ENCODE results near the gene KRT72.

KRT72 gene

GRCh38 chr12:52558781-52559445 is 42.4 kb downstream of the KRT72 start:
- H3K4me1 ChIP-seq (ENCODE audit: insufficient read depth, low read length): no peaks in the 10 kb centered on the region
- no peaks in the 10 kb centered on the region for H3K27me3 ChIP-seq (ENCODE audit: insufficient read depth, low read length)
- H3K36me3 ChIP-seq (ENCODE audit: insufficient read depth, low read length): no peaks in the 10 kb centered on the region
- H3K9me3 ChIP-seq (ENCODE audit: insufficient read depth, low read depth, low read length): no peaks in the 10 kb centered on the region
- H3K27ac ChIP-seq (ENCODE audit: low read depth, low read length): no peak overlapping the region
- 91% methylated on average over 8 of the region's 8 CpGs for WGBS
- no peak overlapping the region for H3K9ac ChIP-seq (ENCODE audit: low read depth, low read length)
- H3K4me3 ChIP-seq (ENCODE audit: low read length): no peak overlapping the region

GRCh38 chr12:52557476-52557875 is 43.8 kb downstream of the KRT72 start:
- Histone ChIP-seq H3K36me3 (ENCODE audit: insufficient read depth, low read length) (no peaks in the 10 kb centered on the region), H3K4me1 (ENCODE audit: insufficient read depth, low read length) (no peaks in the 10 kb centered on the region), H3K27ac (ENCODE audit: low read depth, low read length) (no peak overlapping the region), H3K9me3 (ENCODE audit: insufficient read depth, low read depth, low read length) (no peaks in the 10 kb centered on the region), H3K9ac (ENCODE audit: low read depth, low read length) (no peak overlapping the region), H3K27me3 (ENCODE audit: insufficient read depth, low read length) (no peaks in the 10 kb centered on the region), H3K4me3 (ENCODE audit: low read length) (no peak overlapping the region)
- 83% methylated on average over 2 of the region's 2 CpGs for WGBS

- no peaks in the 10 kb centered on the region for H3K4me1 ChIP-seq (ENCODE audit: insufficient read depth, low read length)
- WGBS: 85% methylated on average over 6 of the region's 6 CpGs
- no peaks in the 10 kb centered on the region for H3K36me3 ChIP-seq (ENCODE audit: insufficient read depth, low read length)
- no peak overlapping the region for H3K27ac ChIP-seq (ENCODE audit: low read depth, low read length)
- no peak overlapping the region for H3K9ac ChIP-seq (ENCODE audit: low read depth, low read length)
- no peak overlapping the region for H3K4me3 ChIP-seq (ENCODE audit: low read length)
- no peaks in the 10 kb centered on the region for H3K27me3 ChIP-seq (ENCODE audit: insufficient read depth, low read length)
- no peaks in the 10 kb centered on the region for H3K9me3 ChIP-seq (ENCODE audit: insufficient read depth, low read depth, low read length)
Observed at GRCh38 chr12:52555577-52555976, 45.7 kb downstream of the KRT72 start.

GRCh38 chr12:52552681-52553195 is 48.5 kb downstream of the KRT72 start, which contains the start of gene KRT71:
TSS of gene KRT71 (minus strand) at chr12:52553145. CDS start at chr12:52553077, 68 bp downstream.
- Histone ChIP-seq H3K36me3 (ENCODE audit: insufficient read depth, low read length) (no peaks in the 10 kb centered on the region), H3K4me3 (ENCODE audit: low read length) (no peak within 1 kb of the TSS), H3K9ac (ENCODE audit: low read depth, low read length) (no peak within 1 kb of the TSS), H3K27me3 (ENCODE audit: insufficient read depth, low read length) (no peaks in the 10 kb centered on the region), H3K9me3 (ENCODE audit: insufficient read depth, low read depth, low read length) (no peaks in the 10 kb centered on the region), H3K27ac (ENCODE audit: low read depth, low read length) (no peak within 1 kb of the TSS), H3K4me1 (ENCODE audit: insufficient read depth, low read length) (no peaks in the 10 kb centered on the region)
- 95% methylated on average over 14 of the region's 14 CpGs for WGBS

- Histone ChIP-seq H3K27ac (ENCODE audit: low read depth, low read length) (no peak overlapping the region), H3K27me3 (ENCODE audit: insufficient read depth, low read length) (no peaks in the 10 kb centered on the region)
- 88% methylated on average over 5 of the region's 5 CpGs for WGBS
Observed at GRCh38 chr12:52552055-52552454, 49.2 kb downstream of the KRT72 start.

GRCh38 chr12:52551216-52551865 is 49.9 kb downstream of the KRT72 start:
- no peak overlapping the region for H3K9ac ChIP-seq (ENCODE audit: low read depth, low read length)
- H3K27ac ChIP-seq (ENCODE audit: low read depth, low read length): no peak overlapping the region
- H3K9me3 ChIP-seq (ENCODE audit: insufficient read depth, low read depth, low read length): no peaks in the 10 kb centered on the region
- no peak overlapping the region for H3K4me3 ChIP-seq (ENCODE audit: low read length)
- WGBS: 75% methylated on average over 6 of the region's 6 CpGs
- no peaks in the 10 kb centered on the region for H3K4me1 ChIP-seq (ENCODE audit: insufficient read depth, low read length)
- no peaks in the 10 kb centered on the region for H3K36me3 ChIP-seq (ENCODE audit: insufficient read depth, low read length)
- H3K27me3 ChIP-seq (ENCODE audit: insufficient read depth, low read length): no peaks in the 10 kb centered on the region

More at GRCh38 chr12:52552055-52552454, 49.2 kb downstream of the KRT72 start:
- no peaks in the 10 kb centered on the region for H3K9me3 ChIP-seq (ENCODE audit: insufficient read depth, low read depth, low read length)
- no peaks in the 10 kb centered on the region for H3K36me3 ChIP-seq (ENCODE audit: insufficient read depth, low read length)
- H3K9ac ChIP-seq (ENCODE audit: low read depth, low read length): no peak overlapping the region
- no peaks in the 10 kb centered on the region for H3K4me1 ChIP-seq (ENCODE audit: insufficient read depth, low read length)
- no peak overlapping the region for H3K4me3 ChIP-seq (ENCODE audit: low read length)

- H3K4me1 ChIP-seq (ENCODE audit: insufficient read depth, low read length): no peaks in the 10 kb centered on the region
- H3K27ac ChIP-seq (ENCODE audit: low read depth, low read length): no peak overlapping the region
- H3K9me3 ChIP-seq (ENCODE audit: insufficient read depth, low read depth, low read length): no peaks in the 10 kb centered on the region
- no peak overlapping the region for H3K4me3 ChIP-seq (ENCODE audit: low read length)
- H3K36me3 ChIP-seq (ENCODE audit: insufficient read depth, low read length): no peaks in the 10 kb centered on the region
- H3K9ac ChIP-seq (ENCODE audit: low read depth, low read length): no peak overlapping the region
- no peaks in the 10 kb centered on the region for H3K27me3 ChIP-seq (ENCODE audit: insufficient read depth, low read length)
- 90% methylated on average over 15 of the region's 15 CpGs for WGBS
Observed at GRCh38 chr12:52546126-52546525, 55.1 kb downstream of the KRT72 start.

- no peak overlapping the region for H3K4me3 ChIP-seq (ENCODE audit: low read length)
- no peak overlapping the region for H3K27ac ChIP-seq (ENCODE audit: low read depth, low read length)
Observed at GRCh38 chr12:52543985-52544883, 57.0 kb downstream of the KRT72 start.

GRCh38 chr12:52542785-52543318 is 58.4 kb downstream of the KRT72 start:
- H3K27ac ChIP-seq (ENCODE audit: low read depth, low read length): no peak overlapping the region
- no peaks in the 10 kb centered on the region for H3K36me3 ChIP-seq (ENCODE audit: insufficient read depth, low read length)
- no peak overlapping the region for H3K9ac ChIP-seq (ENCODE audit: low read depth, low read length)
- no peak overlapping the region for H3K4me3 ChIP-seq (ENCODE audit: low read length)
- WGBS: 90% methylated on average over 7 of the region's 7 CpGs
- H3K4me1 ChIP-seq (ENCODE audit: insufficient read depth, low read length): no peaks in the 10 kb centered on the region
- no peaks in the 10 kb centered on the region for H3K27me3 ChIP-seq (ENCODE audit: insufficient read depth, low read length)
- H3K9me3 ChIP-seq (ENCODE audit: insufficient read depth, low read depth, low read length): no peaks in the 10 kb centered on the region

More at GRCh38 chr12:52543985-52544883, 57.0 kb downstream of the KRT72 start:
- no peaks in the 10 kb centered on the region for H3K4me1 ChIP-seq (ENCODE audit: insufficient read depth, low read length)
- H3K9me3 ChIP-seq (ENCODE audit: insufficient read depth, low read depth, low read length): no peaks in the 10 kb centered on the region
- no peaks in the 10 kb centered on the region for H3K36me3 ChIP-seq (ENCODE audit: insufficient read depth, low read length)
- no peak overlapping the region for H3K9ac ChIP-seq (ENCODE audit: low read depth, low read length)
- no peaks in the 10 kb centered on the region for H3K27me3 ChIP-seq (ENCODE audit: insufficient read depth, low read length)
- WGBS: 93% methylated on average over 17 of the region's 17 CpGs

GRCh38 chr12:52542157-52542556 is 59.1 kb downstream of the KRT72 start:
- Histone ChIP-seq H3K27me3 (ENCODE audit: insufficient read depth, low read length) (no peaks in the 10 kb centered on the region), H3K4me1 (ENCODE audit: insufficient read depth, low read length) (no peaks in the 10 kb centered on the region), H3K9ac (ENCODE audit: low read depth, low read length) (no peak overlapping the region), H3K27ac (ENCODE audit: low read depth, low read length) (no peak overlapping the region), H3K9me3 (ENCODE audit: insufficient read depth, low read depth, low read length) (no peaks in the 10 kb centered on the region), H3K4me3 (ENCODE audit: low read length) (no peak overlapping the region), H3K36me3 (ENCODE audit: insufficient read depth, low read length) (no peaks in the 10 kb centered on the region)

GRCh38 chr12:52541709-52542108 is 59.6 kb downstream of the KRT72 start:
- no peaks in the 10 kb centered on the region for H3K36me3 ChIP-seq (ENCODE audit: insufficient read depth, low read length)
- H3K27me3 ChIP-seq (ENCODE audit: insufficient read depth, low read length): no peaks in the 10 kb centered on the region
- no peaks in the 10 kb centered on the region for H3K9me3 ChIP-seq (ENCODE audit: insufficient read depth, low read depth, low read length)
- H3K4me1 ChIP-seq (ENCODE audit: insufficient read depth, low read length): no peaks in the 10 kb centered on the region
- 96% methylated on average over 5 of the region's 5 CpGs for WGBS
- no peak overlapping the region for H3K9ac ChIP-seq (ENCODE audit: low read depth, low read length)
- no peak overlapping the region for H3K4me3 ChIP-seq (ENCODE audit: low read length)
- H3K27ac ChIP-seq (ENCODE audit: low read depth, low read length): no peak overlapping the region

Data from HUES64 (cell line).